HG02938 (cell line): Measurements from ENCODE around the gene BMAL1.
"Not testable (repeated sequence)": the region's sequence is repeated elsewhere in the genome, so short reads cannot be mapped to it uniquely, and the experiment has no call there.

Source experiments
- ATAC-seq: cut with Tn5 transposase; IDR thresholded peaks from one replicate; pipeline ENCODE4 v1.9.1; 2021; ENCODE audit warnings: mild to moderate bottlenecking, moderate library complexity; ENCODE audit not compliant: unreplicated experiment

The BMAL1 gene

GRCh38 chr11:13436836-13437235 is 159.2 kb downstream of the BMAL1 start:
- not testable (repeated sequence) for ATAC-seq
